Neural progenitor cell (in vitro differentiated cells): Measurements from ENCODE around the gene ADORA1.

Experiments used
- EZH2 ChIP-seq: fragments of 200-600 bp; sonication (generic); IDR thresholded peaks from 2 replicates; pipeline ENCODE4 v1.6.1; 2017; ENCODE audit warnings: antibody characterized with exemption, mild to moderate bottlenecking, moderate library complexity
- TF ChIP-seq, protein P1 (sequence below): fragments of 200-600 bp; sonication (generic); IDR thresholded peaks from 2 replicates; pipeline ENCODE4 v1.5.1; 2017; ENCODE audit warnings: antibody characterized with exemption, mild to moderate bottlenecking

DNA sequence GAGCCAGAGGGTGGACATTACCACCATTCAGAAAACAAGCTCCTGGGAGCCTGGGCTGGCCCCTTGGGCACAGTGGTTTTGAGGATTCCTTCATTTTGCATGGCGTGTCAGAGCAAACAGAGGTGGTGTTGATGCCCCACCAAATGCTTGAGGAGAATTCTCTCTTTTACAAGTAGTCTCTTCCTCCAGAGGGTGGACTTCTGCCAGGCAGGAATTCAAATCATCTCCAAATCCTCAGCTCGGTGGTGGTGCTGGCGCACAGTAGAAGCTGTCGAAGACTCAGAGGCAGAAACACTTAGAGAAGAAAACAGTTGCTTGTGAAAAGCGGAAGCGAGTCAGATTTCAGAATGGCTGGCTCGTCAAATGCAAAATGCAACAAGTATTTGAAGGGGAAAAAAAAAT is 62.4 kb downstream of the ADORA1 start:
- no peak for TF ChIP-seq EZH2
- TF ChIP-seq, protein P1, sequence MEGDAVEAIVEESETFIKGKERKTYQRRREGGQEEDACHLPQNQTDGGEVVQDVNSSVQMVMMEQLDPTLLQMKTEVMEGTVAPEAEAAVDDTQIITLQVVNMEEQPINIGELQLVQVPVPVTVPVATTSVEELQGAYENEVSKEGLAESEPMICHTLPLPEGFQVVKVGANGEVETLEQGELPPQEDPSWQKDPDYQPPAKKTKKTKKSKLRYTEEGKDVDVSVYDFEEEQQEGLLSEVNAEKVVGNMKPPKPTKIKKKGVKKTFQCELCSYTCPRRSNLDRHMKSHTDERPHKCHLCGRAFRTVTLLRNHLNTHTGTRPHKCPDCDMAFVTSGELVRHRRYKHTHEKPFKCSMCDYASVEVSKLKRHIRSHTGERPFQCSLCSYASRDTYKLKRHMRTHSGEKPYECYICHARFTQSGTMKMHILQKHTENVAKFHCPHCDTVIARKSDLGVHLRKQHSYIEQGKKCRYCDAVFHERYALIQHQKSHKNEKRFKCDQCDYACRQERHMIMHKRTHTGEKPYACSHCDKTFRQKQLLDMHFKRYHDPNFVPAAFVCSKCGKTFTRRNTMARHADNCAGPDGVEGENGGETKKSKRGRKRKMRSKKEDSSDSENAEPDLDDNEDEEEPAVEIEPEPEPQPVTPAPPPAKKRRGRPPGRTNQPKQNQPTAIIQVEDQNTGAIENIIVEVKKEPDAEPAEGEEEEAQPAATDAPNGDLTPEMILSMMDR = no peak
